ENCODE results near the gene TMEM61.
"Not testable (repeated sequence)": the region's sequence is repeated elsewhere in the genome, so short reads cannot be mapped to it uniquely, and the experiment has no call there.

Gene TMEM61

DNA sequence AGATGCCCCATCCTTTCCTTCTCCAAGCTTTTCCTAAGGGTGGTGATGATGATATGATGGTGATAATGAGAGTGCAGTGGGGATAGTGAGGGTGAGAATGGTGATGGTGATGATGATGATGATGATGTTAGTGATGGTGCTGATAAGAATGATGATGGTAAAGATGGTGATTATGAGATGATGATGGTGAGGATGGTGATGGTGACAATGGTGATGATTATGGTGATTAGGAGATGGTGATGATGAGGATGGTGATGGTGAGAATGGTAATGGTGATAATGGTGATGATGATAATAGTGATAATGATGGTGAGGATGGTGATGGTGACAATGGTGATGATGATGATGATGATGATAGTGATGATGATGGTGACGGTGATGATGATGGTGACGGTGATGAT lies 22.3 kb downstream of the TMEM61 start:
- DNase-seq (ENCODE audit: low read depth) = no peak

- DNase-seq (ENCODE audit: low read depth) = no peak
Measured at GRCh38 chr1:55005351-55006140, 25.1 kb downstream of the TMEM61 start.

GRCh38 chr1:55006931-55007330 lies 26.5 kb downstream of the TMEM61 start:
- DNase-seq (ENCODE audit: low read depth) = no peak

DNA sequence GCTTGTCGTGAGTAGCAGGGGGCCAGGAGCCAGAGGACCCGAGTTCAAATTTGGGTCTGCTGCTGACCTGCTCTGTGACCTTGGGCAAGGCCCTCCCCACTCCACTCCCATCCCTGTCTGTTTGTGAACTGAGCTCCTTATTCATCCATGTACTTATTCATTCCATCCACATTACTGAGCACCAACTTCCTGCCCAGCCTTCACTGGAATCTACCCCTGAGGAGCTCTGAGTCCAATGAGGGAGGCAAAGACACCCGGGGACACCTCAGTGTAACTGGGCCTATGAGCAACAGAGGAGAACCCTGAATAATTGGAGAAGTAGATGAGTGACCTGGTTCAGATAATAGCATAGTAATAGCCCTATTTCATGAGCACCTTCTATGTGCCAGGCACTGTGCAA lies 27.2 kb downstream of the TMEM61 start:
- no peak for DNase-seq (ENCODE audit: low read depth)

DNA sequence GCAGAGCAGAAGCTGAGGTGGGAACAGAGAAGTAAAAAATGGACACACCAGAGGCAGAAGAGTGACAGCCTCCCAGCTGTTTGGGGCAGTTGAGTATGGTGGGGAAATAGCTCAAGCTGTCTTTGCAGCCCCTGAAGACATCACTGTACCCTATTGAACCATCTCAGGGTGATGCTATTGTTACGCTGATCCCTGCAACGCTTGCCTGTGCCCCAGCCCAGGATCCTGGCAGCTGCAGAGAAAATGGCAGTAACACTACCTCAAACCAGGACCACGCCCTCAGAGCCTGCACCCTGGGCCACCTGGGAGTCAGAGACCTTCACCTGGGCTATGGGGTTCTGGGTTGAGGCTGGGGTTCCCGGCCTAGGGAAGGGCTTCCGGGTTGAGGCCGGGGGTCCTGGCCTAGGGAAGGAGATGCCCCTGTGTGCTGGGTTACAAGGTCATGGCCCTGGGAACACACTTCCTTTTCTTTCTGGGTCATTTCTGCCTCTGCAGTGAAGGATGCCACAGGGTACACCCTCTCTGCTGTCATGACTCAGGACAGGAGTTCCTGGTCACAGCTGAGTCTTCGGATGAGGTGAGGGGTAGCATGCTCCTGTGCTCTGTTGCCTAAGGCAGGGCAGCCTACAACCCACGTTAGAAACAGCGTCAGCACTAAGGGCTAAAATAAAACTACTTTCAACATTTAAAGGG lies 29.9 kb downstream of the TMEM61 start:
- no peak for DNase-seq (ENCODE audit: low read depth)

GRCh38 chr1:55010887-55011217 lies 30.4 kb downstream of the TMEM61 start:
- no peak for DNase-seq (ENCODE audit: low read depth)

- DNase-seq (ENCODE audit: low read depth) = no peak
Measured at GRCh38 chr1:55012661-55013060, 32.2 kb downstream of the TMEM61 start.

DNA sequence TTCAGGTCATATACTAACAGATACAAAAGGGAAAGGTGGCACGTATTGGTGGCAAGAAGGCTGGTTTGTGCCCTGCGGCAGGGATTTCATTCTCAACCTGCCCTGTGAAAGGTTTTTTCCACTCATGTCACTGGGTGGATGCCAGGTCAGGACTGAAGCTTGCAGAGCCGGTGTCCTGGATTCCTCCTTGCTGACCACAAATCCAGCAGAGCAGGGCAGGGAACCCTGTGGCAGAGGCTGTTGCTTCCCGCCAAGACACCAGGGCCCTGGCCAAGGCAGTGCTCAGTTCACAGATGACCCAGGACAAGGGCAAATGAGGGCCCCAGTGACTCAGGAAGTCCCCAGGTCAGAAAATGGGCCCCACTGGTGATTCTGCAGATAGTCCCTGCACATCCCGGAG lies 34.7 kb downstream of the TMEM61 start:
- DNase-seq (ENCODE audit: low read depth) = no peak

DNA sequence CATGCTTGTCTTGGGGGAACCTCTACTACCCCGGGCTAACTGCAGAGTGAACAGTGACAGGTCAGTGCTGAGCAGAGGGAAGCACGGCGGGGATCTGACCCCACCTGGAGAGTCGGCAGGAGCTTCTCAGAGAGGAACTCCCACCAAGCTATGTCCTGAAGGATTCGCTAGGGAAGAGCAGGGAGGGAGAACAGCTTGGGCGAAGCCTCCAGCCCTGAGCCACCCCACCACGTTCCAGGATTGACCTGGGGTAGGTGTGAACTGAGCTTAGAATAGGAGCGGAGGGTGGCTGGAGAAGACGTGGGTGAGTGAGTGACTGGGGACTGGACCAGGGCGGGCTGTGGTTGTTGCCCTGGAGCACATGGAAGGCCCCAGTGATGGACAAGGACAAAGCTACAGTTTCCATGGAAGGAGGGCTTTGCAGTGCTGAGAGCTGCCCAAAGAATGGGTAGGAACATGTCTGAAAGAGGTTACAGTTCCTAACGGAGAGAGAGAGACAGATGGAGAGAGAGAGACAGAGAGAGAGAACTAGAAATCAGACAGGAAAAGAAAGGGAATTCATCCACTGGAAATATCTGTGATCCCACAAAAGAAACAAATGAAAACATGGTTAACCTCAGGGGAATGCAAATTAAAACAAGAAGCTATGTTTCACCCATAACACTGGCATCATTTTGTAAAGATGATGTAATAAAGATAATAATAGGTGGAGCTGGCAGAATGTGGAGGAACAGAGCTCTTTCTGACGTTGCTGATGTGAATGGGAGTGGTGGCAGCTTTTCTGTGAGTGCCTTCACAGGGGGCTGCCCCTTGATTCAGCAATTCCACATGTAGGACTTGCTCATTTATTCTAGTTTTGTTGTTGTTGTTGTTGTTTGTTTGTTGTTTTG lies 35.5 kb downstream of the TMEM61 start:
- no peak for DNase-seq (ENCODE audit: low read depth)

DNA sequence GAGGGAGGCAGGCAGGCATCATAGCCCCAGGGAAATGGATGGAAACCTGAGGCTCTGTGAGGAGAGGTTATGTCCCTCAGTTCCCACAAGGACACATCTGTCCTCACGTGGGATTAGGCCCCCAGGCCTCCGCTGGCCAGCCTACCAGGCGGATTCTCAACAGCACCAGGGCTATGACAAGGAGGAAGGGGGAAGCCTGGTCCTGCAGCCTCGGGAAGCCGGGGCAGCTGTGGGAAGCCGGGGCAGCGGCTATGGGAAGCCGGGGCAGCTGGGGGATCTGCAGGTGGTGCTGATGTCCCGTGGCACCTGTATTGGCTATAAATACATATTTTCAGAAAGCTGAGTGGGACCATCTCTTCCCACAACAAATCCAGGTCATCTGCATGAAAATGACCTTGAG lies 38.0 kb downstream of the TMEM61 start:
- no peak for DNase-seq (ENCODE audit: low read depth)

DNA sequence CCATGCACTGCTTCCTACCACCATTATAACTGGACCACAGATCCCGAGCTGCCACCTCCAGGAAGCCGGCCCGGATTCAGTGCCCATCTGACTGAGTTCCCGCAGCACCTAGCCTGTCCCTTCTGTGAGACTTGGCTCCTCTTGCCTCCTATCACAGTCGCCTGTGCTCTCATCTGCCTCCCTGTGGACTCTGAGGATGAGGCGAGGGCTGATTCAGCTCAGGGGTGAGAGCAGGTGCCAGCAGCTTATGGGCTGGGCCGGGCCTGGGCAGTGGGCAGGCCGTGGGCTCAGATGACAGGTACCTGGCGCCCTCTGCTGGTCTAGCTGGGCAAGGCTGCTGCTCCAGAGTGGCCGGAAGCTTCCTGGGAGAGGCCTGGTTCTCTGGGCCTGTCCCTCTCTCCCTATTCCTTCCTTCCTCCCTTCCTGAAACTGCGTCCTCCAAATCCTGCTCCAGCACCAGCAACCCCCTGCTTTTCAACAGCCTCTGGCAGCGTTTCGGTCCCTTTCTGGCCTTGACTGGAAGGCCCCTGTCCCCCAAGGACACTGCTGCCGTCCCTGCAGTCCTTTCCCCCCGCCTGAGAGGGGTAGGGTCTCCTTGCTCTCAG lies 41.6 kb downstream of the TMEM61 start:
- peak; percentile 39 for DNase-seq (ENCODE audit: low read depth)

GRCh38 chr1:55024163-55024562 lies 43.7 kb downstream of the TMEM61 start:
- DNase-seq (ENCODE audit: low read depth) = not testable (repeated sequence)

- not testable (repeated sequence) for DNase-seq (ENCODE audit: low read depth)
Measured at GRCh38 chr1:55026682-55027081, 46.3 kb downstream of the TMEM61 start.

GRCh38 chr1:55031098-55031497 lies 50.7 kb downstream of the TMEM61 start:
- DNase-seq (ENCODE audit: low read depth) = not testable (repeated sequence)

- no peak for DNase-seq (ENCODE audit: low read depth)
Measured at GRCh38 chr1:55033265-55033614, 52.8 kb downstream of the TMEM61 start.

- no peak for DNase-seq (ENCODE audit: low read depth)
Measured at GRCh38 chr1:55034476-55035133, 54.2 kb downstream of the TMEM61 start.

DNA sequence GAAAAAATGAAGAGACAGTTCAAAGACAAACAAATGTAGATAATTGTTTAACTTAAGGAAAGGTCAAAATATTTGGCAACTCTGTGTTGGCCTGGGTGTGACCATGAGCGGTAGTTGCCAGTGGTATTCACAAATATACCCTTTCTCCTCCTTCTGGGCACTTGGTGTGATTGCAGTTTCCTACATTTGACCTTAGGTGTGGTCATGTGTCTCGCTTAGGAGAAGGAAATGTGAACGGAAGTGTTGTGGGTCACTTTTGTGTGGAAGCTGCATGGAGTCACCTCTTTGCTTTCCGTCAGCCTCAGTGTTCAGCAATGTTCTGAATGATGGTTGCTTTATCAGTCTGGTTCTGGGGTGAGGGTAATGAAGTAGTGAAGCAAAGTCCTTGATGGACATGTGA lies 55.5 kb downstream of the TMEM61 start:
- DNase-seq (ENCODE audit: low read depth) = no peak

DNA sequence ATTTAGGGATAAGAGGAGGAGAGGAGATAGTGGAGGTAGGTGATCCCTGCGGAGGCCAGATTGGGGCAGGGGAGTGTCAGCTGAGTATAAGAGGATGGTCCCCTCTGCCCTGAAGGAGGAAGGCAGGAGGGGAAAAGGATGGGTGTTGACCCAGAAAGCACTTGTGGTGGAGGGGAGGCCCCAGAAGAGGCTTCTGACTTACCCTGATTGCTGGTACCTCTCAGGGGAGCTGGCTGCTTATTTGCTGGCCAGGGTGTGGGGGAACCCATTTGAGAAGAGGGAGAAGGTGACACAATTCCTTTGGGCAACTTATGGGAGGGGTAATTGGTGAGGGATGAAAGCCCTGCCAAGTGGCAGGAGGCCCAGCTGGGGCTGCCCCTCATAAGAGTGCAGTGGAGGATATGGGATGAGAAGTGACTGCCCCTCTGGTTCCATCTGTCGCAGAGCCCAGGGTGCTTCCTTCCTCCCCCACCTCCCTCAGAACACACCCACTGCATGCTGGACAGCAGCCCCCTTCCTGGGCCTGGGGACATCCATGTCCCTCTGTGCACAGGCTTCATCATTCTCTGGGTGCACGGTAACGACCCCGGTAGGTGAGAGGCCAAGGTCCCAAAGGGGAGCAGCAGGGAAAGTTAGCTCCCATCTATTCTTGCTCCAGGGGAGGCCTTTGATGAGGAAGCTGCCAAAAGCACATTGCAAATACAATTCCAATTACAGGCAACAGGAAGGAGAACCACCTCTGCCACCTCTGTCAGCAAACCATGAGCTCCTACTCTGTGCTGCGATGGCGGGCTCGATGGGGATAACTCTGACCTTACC lies 57.5 kb downstream of the TMEM61 start:
- DNase-seq (ENCODE audit: low read depth) = no peak

DNA sequence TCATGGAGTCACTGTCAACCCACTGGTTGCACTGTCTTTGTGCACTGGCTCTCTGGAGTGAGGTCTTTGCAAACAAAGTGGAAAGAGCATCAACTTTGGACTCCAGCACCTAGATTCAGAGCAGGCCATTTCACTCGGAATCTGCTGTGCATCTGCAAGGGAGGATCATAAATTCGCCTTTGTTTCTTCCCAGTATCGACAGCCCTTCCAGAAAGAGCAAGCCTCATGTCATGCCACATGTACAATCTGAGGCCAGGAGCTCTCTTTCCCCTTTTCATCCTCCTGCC lies 58.1 kb downstream of the TMEM61 start:
- no peak for DNase-seq (ENCODE audit: low read depth)

- no peak for DNase-seq (ENCODE audit: low read depth)
Measured at GRCh38 chr1:55038974-55039341, 58.5 kb downstream of the TMEM61 start.

DNA sequence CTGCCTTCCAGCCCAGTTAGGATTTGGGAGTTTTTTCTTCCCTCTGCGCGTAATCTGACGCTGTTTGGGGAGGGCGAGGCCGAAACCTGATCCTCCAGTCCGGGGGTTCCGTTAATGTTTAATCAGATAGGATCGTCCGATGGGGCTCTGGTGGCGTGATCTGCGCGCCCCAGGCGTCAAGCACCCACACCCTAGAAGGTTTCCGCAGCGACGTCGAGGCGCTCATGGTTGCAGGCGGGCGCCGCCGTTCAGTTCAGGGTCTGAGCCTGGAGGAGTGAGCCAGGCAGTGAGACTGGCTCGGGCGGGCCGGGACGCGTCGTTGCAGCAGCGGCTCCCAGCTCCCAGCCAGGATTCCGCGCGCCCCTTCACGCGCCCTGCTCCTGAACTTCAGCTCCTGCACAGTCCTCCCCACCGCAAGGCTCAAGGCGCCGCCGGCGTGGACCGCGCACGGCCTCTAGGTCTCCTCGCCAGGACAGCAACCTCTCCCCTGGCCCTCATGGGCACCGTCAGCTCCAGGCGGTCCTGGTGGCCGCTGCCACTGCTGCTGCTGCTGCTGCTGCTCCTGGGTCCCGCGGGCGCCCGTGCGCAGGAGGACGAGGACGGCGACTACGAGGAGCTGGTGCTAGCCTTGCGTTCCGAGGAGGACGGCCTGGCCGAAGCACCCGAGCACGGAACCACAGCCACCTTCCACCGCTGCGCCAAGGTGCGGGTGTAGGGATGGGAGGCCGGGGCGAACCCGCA lies 59.1 kb downstream of the TMEM61 start, which contains the start of gene PCSK9:
PCSK9 (plus strand) TSS at position 207 of the 741 bp plus-strand sequence; CDS start at position 497, 290 bp downstream.
- DNase-seq (ENCODE audit: low read depth) = no peak

All from activated T-cell treated with anti-CD3 and anti-CD28 coated beads for 24 hours (primary cell).